ENCODE data around the gene PANK4. TPM values are rescaled to one million over a fixed set of nuclear protein-coding genes. Genes with fewer than 3 reads are reported as not detected.
"Not testable (repeated sequence)": the region's sequence is repeated elsewhere in the genome, so short reads cannot be mapped to it uniquely, and the experiment has no call there.

Gene PANK4
- total RNA-seq, 1 experiment from 2014 or later = 20.5 TPM

- no TSS peak for BruUV-seq (replicated peaks)
- intact Hi-C loops (cut with micrococcal nuclease; ENCODE audit: unreplicated experiment) = no loop called here
- Histone ChIP-seq H2AFZ (no peak overlapping the region), H3K9me3 (ENCODE audit: insufficient read depth, low read depth) (no peaks in the 10 kb centered on the region), H3F3A (ENCODE audit: insufficient read depth, low read depth) (peaks cover 6% of the 10 kb centered on the region; the same call in 1 of the 2 replicates), H3K79me2 (ENCODE audit: low read depth) (no peaks in the 10 kb centered on the region), H3K4me3 (no peak overlapping the region), H3K4me1 (replicated peaks; ENCODE audit: insufficient read depth) (peaks cover 20% of the 10 kb centered on the region; the same call in 1 of the 2 replicates), H3K4me2 (no peak overlapping the region), H3K9me2 (ENCODE audit: insufficient read depth) (no peaks in the 10 kb centered on the region), H3K27ac (no peak overlapping the region), H3K27me3 (ENCODE audit: insufficient read depth, low read depth) (no peaks in the 10 kb centered on the region; the same call in 1 of the 2 replicates), H4K20me1 (ENCODE audit: insufficient read depth) (no peaks in the 10 kb centered on the region), H3K36me3 (ENCODE audit: low read depth) (no peaks in the 10 kb centered on the region)
- DNase-seq = no peak
- no peak for TF ChIP-seq CTCF (conservative IDR thresholded peaks at IDR 0.05)
- no peak for TF ChIP-seq EZH2 (IDR thresholded peaks at IDR 0.05; ENCODE audit: low read depth)
- ChIA-PET POLR2A (ENCODE audit: unreplicated experiment) (no interaction called here), CTCF (no interaction called here)
These were observed 25.8 kb upstream of the PANK4 start for GRCh38 chr1:2552189-2552588.

- H3K4me3 ChIP-seq; DNase-seq; H3K36me3 ChIP-seq (ENCODE audit: low read depth); H2AFZ ChIP-seq; H4K20me1 ChIP-seq (ENCODE audit: insufficient read depth); H3K9me3 ChIP-seq (ENCODE audit: insufficient read depth, low read depth); intact Hi-C loops (cut with micrococcal nuclease; ENCODE audit: unreplicated experiment); H3K27ac ChIP-seq; H3K27me3 ChIP-seq (ENCODE audit: insufficient read depth, low read depth); H3F3A ChIP-seq (ENCODE audit: insufficient read depth, low read depth); H3K79me2 ChIP-seq (ENCODE audit: low read depth); H3K4me2 ChIP-seq; BruUV-seq (replicated peaks); CTCF ChIA-PET; H3K9me2 ChIP-seq (ENCODE audit: insufficient read depth); POLR2A ChIA-PET (ENCODE audit: unreplicated experiment): not testable (repeated sequence)
- H3K4me1 ChIP-seq (replicated peaks; ENCODE audit: insufficient read depth) = peaks cover 21% of the 10 kb centered on the region; the same call in 1 of the 2 replicates
These were observed 25.1 kb upstream of the PANK4 start for GRCh38 chr1:2551544-2551943.

GRCh38 chr1:2550309-2550861 lies 24.0 kb upstream of the PANK4 start:
- DNase-seq; H3K27me3 ChIP-seq (ENCODE audit: insufficient read depth, low read depth); POLR2A ChIA-PET (ENCODE audit: unreplicated experiment); H3K9me2 ChIP-seq (ENCODE audit: insufficient read depth); H3K9me3 ChIP-seq (ENCODE audit: insufficient read depth, low read depth); intact Hi-C loops (cut with micrococcal nuclease; ENCODE audit: unreplicated experiment); H4K20me1 ChIP-seq (ENCODE audit: insufficient read depth); H3K79me2 ChIP-seq (ENCODE audit: low read depth); H3K4me2 ChIP-seq; H3K4me3 ChIP-seq; BruUV-seq (replicated peaks); H2AFZ ChIP-seq; H3K27ac ChIP-seq; CTCF ChIA-PET; H3K36me3 ChIP-seq (ENCODE audit: low read depth): not testable (repeated sequence)
- Histone ChIP-seq H3K4me1 (replicated peaks; ENCODE audit: insufficient read depth) (peaks cover 26% of the 10 kb centered on the region), H3F3A (ENCODE audit: insufficient read depth, low read depth) (peaks cover 13% of the 10 kb centered on the region; the same call in 1 of the 2 replicates)

GRCh38 chr1:2549367-2550029 lies 23.1 kb upstream of the PANK4 start:
- H3K79me2 ChIP-seq (ENCODE audit: low read depth); H3K27me3 ChIP-seq (ENCODE audit: insufficient read depth, low read depth); H3K36me3 ChIP-seq (ENCODE audit: low read depth); POLR2A ChIA-PET (ENCODE audit: unreplicated experiment); H3K9me3 ChIP-seq (ENCODE audit: insufficient read depth, low read depth); BruUV-seq (replicated peaks); DNase-seq; H2AFZ ChIP-seq; H3K4me3 ChIP-seq; H4K20me1 ChIP-seq (ENCODE audit: insufficient read depth); CTCF ChIA-PET; H3K9me2 ChIP-seq (ENCODE audit: insufficient read depth): not testable (repeated sequence)
- H3F3A ChIP-seq (ENCODE audit: insufficient read depth, low read depth) = peaks cover 13% of the 10 kb centered on the region; the same call in 1 of the 2 replicates
- H3K4me1 ChIP-seq (replicated peaks; ENCODE audit: insufficient read depth) = peaks cover 34% of the 10 kb centered on the region
- H3K27ac ChIP-seq = peak overlapping the region; percentile 52; the same call in 1 of the 2 replicates
- intact Hi-C loops (cut with micrococcal nuclease; ENCODE audit: unreplicated experiment) = loop anchor here (10.0 kb wide), 1 partner anchor 95 kb away; no protein-coding TSS in a partner anchor
- peak overlapping the region; percentile 94; the same call in 1 of the 2 replicates for H3K4me2 ChIP-seq
